Measurements from ENCODE around the gene CYP4F3. TPM values are rescaled to one million over a fixed set of nuclear protein-coding genes. Genes with fewer than 3 reads are reported as not detected.
"Not testable (repeated sequence)": the region's sequence is repeated elsewhere in the genome, so short reads cannot be mapped to it uniquely, and the experiment has no call there.

The CYP4F3 gene
- not detected in 2 replicates for total RNA-seq

GRCh38 chr19:15640294-15640903 is at the start of gene CYP4F3:
Gene CYP4F3 (plus strand): TSS chr19:15640897. CDS start chr19:15641416, 519 bp downstream.
- DNase-seq (ENCODE audit: low read depth): no peak
- TF ChIP-seq CTCF (conservative IDR thresholded peaks at IDR 0.05; ENCODE audit: low read depth, low read length): no peak

GRCh38 chr19:15591796-15592195 is 48.9 kb upstream of the CYP4F3 start:
- TF ChIP-seq CTCF (conservative IDR thresholded peaks at IDR 0.05; ENCODE audit: low read depth, low read length): no peak
- no peak for DNase-seq (ENCODE audit: low read depth)
- H3K4me3 ChIP-seq (ENCODE audit: low read depth, low read length): no peak overlapping the region

More at GRCh38 chr19:15640294-15640903, at the start of gene CYP4F3:
- no peak within 1 kb of the TSS for H3K4me3 ChIP-seq (ENCODE audit: low read depth, low read length)

DNA sequence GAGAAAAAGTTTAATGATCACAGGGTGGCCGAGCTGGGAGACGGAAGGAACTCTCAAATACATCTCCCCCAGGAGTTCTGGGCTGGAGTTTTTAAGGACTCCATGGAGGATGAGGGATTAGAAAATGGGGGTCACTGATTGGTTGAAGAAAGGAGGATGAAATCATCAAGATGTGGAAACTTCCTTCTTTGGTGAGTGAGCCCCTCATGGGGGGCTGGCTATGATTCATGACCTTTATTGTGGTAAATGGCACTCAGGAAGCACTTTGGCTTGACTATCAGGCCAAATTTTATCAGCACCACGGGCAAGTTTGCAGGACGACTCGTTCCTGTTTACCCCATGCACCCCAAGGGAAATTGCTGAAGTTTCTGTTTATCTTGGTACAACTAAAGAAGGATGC is 48.2 kb upstream of the CYP4F3 start:
- H3K4me3 ChIP-seq (ENCODE audit: low read depth, low read length): not testable (repeated sequence)

DNA sequence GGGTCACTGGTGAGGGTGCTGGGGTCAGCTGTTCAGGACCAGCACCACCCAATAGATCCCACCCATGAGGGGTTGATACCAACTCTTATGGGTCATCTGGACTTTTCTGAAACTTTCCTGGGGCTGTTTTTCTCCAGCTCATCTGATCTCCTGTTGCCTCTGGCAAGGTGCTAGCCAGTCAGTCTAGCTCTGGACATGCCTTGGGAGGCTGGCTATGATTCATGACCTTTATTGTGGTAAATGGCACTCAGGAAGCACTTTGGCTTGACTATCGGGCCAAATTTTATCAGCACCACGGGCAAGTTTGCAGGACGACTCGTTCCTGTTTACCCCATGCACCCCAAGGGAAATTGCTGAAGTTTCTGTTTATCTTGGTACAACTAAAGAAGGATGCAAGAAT is 46.9 kb upstream of the CYP4F3 start:
- H3K4me3 ChIP-seq (ENCODE audit: low read depth, low read length); DNase-seq (ENCODE audit: low read depth): not testable (repeated sequence)

More for the DNA sequence above, 48.2 kb upstream of the CYP4F3 start:
- not testable (repeated sequence) for DNase-seq (ENCODE audit: low read depth)

GRCh38 chr19:15595069-15595468 is 45.6 kb upstream of the CYP4F3 start:
- TF ChIP-seq CTCF (conservative IDR thresholded peaks at IDR 0.05; ENCODE audit: low read depth, low read length): no peak
- no peak for DNase-seq (ENCODE audit: low read depth)
- H3K4me3 ChIP-seq (ENCODE audit: low read depth, low read length): no peak overlapping the region

DNA sequence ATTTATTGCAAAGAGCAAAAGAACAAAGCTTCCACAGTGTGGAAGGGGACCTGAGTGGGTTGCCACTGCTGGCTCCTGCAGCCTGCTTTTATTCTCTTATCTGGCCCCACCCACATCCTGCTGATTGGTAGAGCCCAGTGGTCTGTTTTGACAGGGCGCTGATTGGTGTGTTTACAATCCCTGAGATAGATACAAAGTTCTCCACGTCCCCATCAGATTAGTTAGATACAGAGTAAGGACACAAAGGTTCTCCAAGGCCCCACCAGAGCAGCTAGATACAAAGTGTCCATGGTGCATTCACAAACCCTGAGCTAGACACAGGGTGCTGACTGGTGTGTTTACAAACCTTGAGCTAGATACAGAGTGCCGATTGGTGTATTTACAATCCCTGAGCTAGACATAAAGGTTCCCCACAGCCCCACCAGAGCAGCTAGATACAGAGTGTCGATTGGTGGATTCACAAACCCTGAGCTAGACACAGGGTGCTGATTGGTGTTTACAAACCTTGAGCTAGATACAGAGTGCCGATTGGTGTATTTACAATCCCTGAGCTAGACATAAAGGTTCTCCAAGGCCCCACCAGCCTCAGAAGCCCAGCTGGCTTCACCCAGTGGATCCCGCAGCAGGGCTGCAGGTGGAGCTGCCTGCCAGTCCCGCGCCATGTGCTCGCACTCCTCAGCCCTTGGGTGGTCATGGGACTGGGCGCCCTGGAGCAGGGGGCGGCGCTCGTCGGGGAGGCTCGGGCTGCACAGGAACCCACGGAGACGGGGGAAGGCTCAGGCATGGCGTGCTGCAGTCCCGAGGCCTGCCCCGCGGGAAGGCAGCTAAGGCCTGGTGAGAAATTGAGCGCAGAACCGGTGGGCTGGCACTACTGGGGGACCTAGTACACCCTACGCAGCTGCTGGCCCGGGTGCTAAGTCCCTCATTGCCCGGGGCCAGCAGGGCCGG is 32.4 kb upstream of the CYP4F3 start:
- not testable (repeated sequence) for DNase-seq (ENCODE audit: low read depth); H3K4me3 ChIP-seq (ENCODE audit: low read depth, low read length)

- TF ChIP-seq CTCF (conservative IDR thresholded peaks at IDR 0.05; ENCODE audit: low read depth, low read length): no peak
- no peak overlapping the region for H3K4me3 ChIP-seq (ENCODE audit: low read depth, low read length)
- no peak for DNase-seq (ENCODE audit: low read depth)
Measured at GRCh38 chr19:15609261-15609660, 31.4 kb upstream of the CYP4F3 start.

DNA sequence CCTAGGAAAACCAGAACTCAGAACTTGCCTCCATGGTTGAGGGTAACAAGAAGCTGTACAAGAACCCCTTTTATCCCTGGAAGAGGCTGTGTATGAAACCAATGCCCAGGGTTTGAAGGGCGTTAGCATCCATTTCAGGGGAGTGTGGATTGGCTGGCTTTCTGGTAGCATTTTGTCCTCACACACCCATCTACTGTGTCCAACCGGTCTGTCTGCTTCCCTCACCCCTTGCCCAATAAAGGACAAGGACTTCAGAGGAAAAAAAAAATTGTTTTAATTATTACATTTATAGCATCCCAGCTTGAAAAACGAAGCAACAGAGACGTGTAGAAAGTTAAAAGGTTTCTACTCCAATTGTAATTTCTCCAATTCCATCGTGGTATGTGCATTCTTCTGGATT is 28.4 kb upstream of the CYP4F3 start:
- H3K4me3 ChIP-seq (ENCODE audit: low read depth, low read length): no peak overlapping the region
- TF ChIP-seq CTCF (conservative IDR thresholded peaks at IDR 0.05; ENCODE audit: low read depth, low read length): no peak
- no peak for DNase-seq (ENCODE audit: low read depth)
